ENCODE results near the gene HDAC1. TPM values are rescaled to one million over a fixed set of nuclear protein-coding genes. Genes with fewer than 3 reads are reported as not detected.
A peak's percentile ranks its signal among the peaks of the same experiment; 100 is the strongest.

HDAC1 gene
- total and polyA plus RNA-seq, 2 donors (not counting 1 experiment from before 2014, with no cell fraction given): 100 to 159 TPM

DNA sequence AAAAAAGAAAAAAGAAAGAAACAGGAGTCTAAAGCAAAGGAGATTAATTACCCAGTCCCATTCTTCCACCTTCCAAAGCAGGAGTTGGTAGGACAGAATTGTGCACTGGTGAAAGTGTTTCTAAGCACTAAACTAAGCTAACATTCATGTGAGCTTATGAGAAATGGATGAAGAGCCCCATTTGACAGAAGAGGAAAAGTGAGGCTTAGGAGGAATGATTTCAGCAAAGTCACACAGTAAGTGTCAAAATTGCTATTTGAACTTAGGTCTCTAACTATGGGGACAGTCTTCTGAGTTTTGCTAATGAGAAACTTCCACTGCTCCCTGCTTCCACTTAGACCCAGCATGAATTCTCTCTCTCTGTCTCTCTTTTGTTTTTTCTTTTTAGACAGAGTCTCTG lies 22.1 kb upstream of the HDAC1 start:
- Histone ChIP-seq H3K9me3 (ENCODE audit: control insufficient read depth, insufficient read depth, low read depth, low read length) (no peaks in the 10 kb centered on the region), H3K4me2 (ENCODE audit: extremely low read depth, insufficient read depth, low read length) (no peak overlapping the region), H3K79me2 (ENCODE audit: control insufficient read depth, insufficient read depth, low read length) (no peaks in the 10 kb centered on the region), H4K20me1 (ENCODE audit: control insufficient read depth, extremely low read depth, insufficient read depth, low read length) (no peaks in the 10 kb centered on the region), H3K27ac (ENCODE audit: insufficient read depth, low read length) (no peak overlapping the region), H3K9ac (ENCODE audit: insufficient read depth, low read length) (no peak overlapping the region), H3K4me3 (replicated peaks in 1 of 4; ENCODE audit: control extremely low read depth in 1 of 4, insufficient read depth in 1 of 4, low read depth in 3 of 4, low read length in 4 of 4) (no peak overlapping the region), H3K27me3 (ENCODE audit: control insufficient read depth, insufficient read depth, low read length) (peaks cover 13% of the 10 kb centered on the region), H3K4me1 (ENCODE audit: control insufficient read depth, extremely low read depth, insufficient read depth, low read length) (no peaks in the 10 kb centered on the region), H2AFZ (ENCODE audit: low read length) (no peak overlapping the region), H3K36me3 (ENCODE audit: control insufficient read depth, insufficient read depth, low read length) (no peaks in the 10 kb centered on the region)
- TF ChIP-seq, protein P1, sequence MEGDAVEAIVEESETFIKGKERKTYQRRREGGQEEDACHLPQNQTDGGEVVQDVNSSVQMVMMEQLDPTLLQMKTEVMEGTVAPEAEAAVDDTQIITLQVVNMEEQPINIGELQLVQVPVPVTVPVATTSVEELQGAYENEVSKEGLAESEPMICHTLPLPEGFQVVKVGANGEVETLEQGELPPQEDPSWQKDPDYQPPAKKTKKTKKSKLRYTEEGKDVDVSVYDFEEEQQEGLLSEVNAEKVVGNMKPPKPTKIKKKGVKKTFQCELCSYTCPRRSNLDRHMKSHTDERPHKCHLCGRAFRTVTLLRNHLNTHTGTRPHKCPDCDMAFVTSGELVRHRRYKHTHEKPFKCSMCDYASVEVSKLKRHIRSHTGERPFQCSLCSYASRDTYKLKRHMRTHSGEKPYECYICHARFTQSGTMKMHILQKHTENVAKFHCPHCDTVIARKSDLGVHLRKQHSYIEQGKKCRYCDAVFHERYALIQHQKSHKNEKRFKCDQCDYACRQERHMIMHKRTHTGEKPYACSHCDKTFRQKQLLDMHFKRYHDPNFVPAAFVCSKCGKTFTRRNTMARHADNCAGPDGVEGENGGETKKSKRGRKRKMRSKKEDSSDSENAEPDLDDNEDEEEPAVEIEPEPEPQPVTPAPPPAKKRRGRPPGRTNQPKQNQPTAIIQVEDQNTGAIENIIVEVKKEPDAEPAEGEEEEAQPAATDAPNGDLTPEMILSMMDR (conservative IDR thresholded peaks at IDR 0.05 in 1 of 2, IDR thresholded peaks at IDR 0.05 in 1 of 2; ENCODE audit: low read depth in 1 of 2, low read length in 2 of 2): no peak
- TF ChIP-seq EZH2 (IDR thresholded peaks at IDR 0.05; ENCODE audit: low read length, missing control alignments): no peak
- no peak for DNase-seq (ENCODE audit: low read depth in 2 of 2)

DNA sequence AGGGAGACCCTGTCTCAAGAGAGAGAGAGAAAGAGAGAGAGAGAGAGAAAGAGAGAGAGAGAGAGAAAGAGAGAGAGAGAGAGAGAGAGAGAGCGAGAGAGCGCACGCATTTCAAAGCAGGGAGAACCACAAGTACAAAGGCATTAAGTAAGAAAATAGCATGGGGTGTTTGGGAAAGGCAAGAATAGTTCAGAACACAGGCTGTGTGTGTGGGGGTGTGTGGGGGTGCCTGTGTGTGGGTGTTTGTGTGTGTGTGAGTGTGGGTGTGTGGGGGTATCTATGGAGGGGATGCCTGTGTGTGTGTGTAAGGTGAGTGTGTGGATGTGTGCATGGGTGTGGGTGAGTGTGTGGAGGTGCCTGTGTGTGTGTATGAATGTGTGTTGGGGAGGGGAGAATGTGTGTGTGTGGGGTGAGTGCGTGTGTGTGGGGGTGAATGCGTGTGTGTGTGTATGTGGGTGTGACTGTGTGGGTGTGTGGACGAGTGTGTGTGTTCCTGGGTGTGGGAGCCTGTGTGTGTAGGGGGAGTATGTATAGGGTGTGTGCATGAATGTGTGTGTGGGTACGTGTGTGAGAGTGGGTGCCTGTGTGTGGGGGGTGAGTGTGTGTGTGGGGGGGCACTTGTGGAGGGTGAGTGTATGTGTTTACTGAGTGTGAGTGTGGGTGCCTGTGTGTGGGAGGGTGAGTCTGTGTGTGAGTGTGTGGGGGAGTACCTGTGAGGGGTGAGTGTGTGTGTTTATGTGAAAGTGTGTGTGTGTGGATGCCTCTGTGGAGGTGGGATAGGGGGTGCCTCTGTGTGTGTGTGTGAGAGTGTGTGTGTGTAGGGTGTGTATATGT lies 19.1 kb upstream of the HDAC1 start:
- H3K4me1 ChIP-seq (ENCODE audit: control insufficient read depth, extremely low read depth, insufficient read depth, low read length): no peaks in the 10 kb centered on the region
- H3K27me3 ChIP-seq (ENCODE audit: control insufficient read depth, insufficient read depth, low read length): peaks cover 32% of the 10 kb centered on the region
- H2AFZ ChIP-seq (ENCODE audit: low read length): no peak overlapping the region
- TF ChIP-seq, protein P1 (conservative IDR thresholded peaks at IDR 0.05 in 1 of 2, IDR thresholded peaks at IDR 0.05 in 1 of 2; ENCODE audit: low read depth in 1 of 2, low read length in 2 of 2): no peak
- TF ChIP-seq EZH2 (IDR thresholded peaks at IDR 0.05; ENCODE audit: low read length, missing control alignments): no peak
- no peak overlapping the region for H3K27ac ChIP-seq (ENCODE audit: insufficient read depth, low read length)
- no peak for DNase-seq (ENCODE audit: low read depth in 2 of 2)
- no peak overlapping the region for H3K4me3 ChIP-seq (replicated peaks in 1 of 4; ENCODE audit: control extremely low read depth in 1 of 4, insufficient read depth in 1 of 4, low read depth in 3 of 4, low read length in 4 of 4)
- no peaks in the 10 kb centered on the region for H3K36me3 ChIP-seq (ENCODE audit: control insufficient read depth, insufficient read depth, low read length)
- no peaks in the 10 kb centered on the region for H3K79me2 ChIP-seq (ENCODE audit: control insufficient read depth, insufficient read depth, low read length)
- no peaks in the 10 kb centered on the region for H3K9me3 ChIP-seq (ENCODE audit: control insufficient read depth, insufficient read depth, low read depth, low read length)
- H4K20me1 ChIP-seq (ENCODE audit: control insufficient read depth, extremely low read depth, insufficient read depth, low read length): no peaks in the 10 kb centered on the region
- no peak overlapping the region for H3K4me2 ChIP-seq (ENCODE audit: extremely low read depth, insufficient read depth, low read length)
- H3K9ac ChIP-seq (ENCODE audit: insufficient read depth, low read length): no peak overlapping the region

DNA sequence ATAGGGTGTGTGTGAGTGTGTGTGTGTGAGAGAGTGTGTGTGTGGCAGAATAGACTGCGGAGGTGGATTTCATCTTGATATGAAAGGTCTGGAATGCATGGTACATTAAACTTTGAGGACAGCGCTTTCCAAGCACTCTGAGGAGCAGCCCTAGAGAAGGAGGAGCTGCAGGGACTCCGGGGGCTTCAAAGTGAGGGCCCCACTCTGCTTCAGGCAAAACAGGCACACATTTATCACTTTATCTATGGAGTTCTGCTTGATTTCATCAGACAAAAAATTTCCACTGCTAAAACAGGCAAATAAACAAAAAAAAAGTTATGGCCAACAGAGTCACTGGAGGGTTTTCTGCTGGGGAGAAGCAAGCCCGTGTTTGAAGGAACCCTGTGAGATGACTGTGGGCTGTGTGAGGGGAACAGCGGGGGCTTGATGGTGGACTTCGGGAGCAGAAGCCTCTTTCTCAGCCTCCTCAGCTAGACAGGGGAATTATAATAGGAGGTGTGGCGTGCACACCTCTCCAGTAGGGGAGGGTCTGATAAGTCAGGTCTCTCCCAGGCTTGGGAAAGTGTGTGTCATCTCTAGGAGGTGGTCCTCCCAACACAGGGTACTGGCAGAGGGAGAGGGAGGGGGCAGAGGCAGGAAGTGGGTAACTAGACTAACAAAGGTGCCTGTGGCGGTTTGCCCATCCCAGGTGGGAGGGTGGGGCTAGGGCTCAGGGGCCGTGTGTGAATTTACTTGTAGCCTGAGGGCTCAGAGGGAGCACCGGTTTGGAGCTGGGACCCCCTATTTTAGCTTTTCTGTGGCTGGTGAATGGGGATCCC lies 18.3 kb upstream of the HDAC1 start:
- H3K36me3 ChIP-seq (ENCODE audit: control insufficient read depth, insufficient read depth, low read length): no peaks in the 10 kb centered on the region
- no peak overlapping the region for H3K27ac ChIP-seq (ENCODE audit: insufficient read depth, low read length)
- H3K9me3 ChIP-seq (ENCODE audit: control insufficient read depth, insufficient read depth, low read depth, low read length): no peaks in the 10 kb centered on the region
- no peaks in the 10 kb centered on the region for H3K4me1 ChIP-seq (ENCODE audit: control insufficient read depth, extremely low read depth, insufficient read depth, low read length)
- peak in 1 of 2 donors; percentile 22 for DNase-seq (ENCODE audit: low read depth in 2 of 2)
- no peak overlapping the region for H2AFZ ChIP-seq (ENCODE audit: low read length)
- no peaks in the 10 kb centered on the region for H3K79me2 ChIP-seq (ENCODE audit: control insufficient read depth, insufficient read depth, low read length)
- no peak overlapping the region for H3K4me2 ChIP-seq (ENCODE audit: extremely low read depth, insufficient read depth, low read length)
- TF ChIP-seq EZH2 (IDR thresholded peaks at IDR 0.05; ENCODE audit: low read length, missing control alignments): no peak
- TF ChIP-seq, protein P1 (conservative IDR thresholded peaks at IDR 0.05 in 1 of 2, IDR thresholded peaks at IDR 0.05 in 1 of 2; ENCODE audit: low read depth in 1 of 2, low read length in 2 of 2): no peak
- no peaks in the 10 kb centered on the region for H4K20me1 ChIP-seq (ENCODE audit: control insufficient read depth, extremely low read depth, insufficient read depth, low read length)
- no peak overlapping the region for H3K4me3 ChIP-seq (replicated peaks in 1 of 4; ENCODE audit: control extremely low read depth in 1 of 4, insufficient read depth in 1 of 4, low read depth in 3 of 4, low read length in 4 of 4)
- H3K9ac ChIP-seq (ENCODE audit: insufficient read depth, low read length): no peak overlapping the region
- H3K27me3 ChIP-seq (ENCODE audit: control insufficient read depth, insufficient read depth, low read length): peaks cover 32% of the 10 kb centered on the region

Data from fibroblast of lung (primary cell).